A673 (cell line): ENCODE measurements around the gene ZNF324B. TPM values are rescaled to one million over a fixed set of nuclear protein-coding genes. Genes with fewer than 3 reads are reported as not detected.
A peak's percentile ranks its signal among the peaks of the same experiment; 100 is the strongest.
"Not testable (repeated sequence)": the region's sequence is repeated elsewhere in the genome, so short reads cannot be mapped to it uniquely, and the experiment has no call there.

Experiments used
- Bru-seq: library from RNA; stranded (reverse); fragments of 400-500 nt; gene quantifications from one replicate; lab custom pipeline; 2021; lab: Mats Ljungman, UMichigan
- BruChase-seq, 2 experiments: library from RNA; stranded (reverse); fragments of 400-500 nt; gene quantifications; one replicate each; lab custom pipeline; 2021; lab: Mats Ljungman, UMichigan
- BruUV-seq: library from RNA; stranded (reverse); fragments of 400-500 nt; replicated peaks from 2 replicates; lab custom pipeline; 2021; lab: Mats Ljungman, UMichigan
- CTCF ChIA-PET: fragments of 300-600 bp; sonication (Branson Sonifier 250); formaldehyde crosslinking; loops from one replicate; lab custom pipeline; 2022; ENCODE audit warnings: antibody characterized with exemption; lab: Charles Lee
- POLR2A ChIA-PET: fragments of 300-600 bp; sonication (Branson Sonifier 250); formaldehyde crosslinking; loops from one replicate; lab custom pipeline; 2022; ENCODE audit warnings: antibody characterized with exemption; ENCODE audit not compliant: low non-redundant PET; lab: Charles Lee
- DNase-seq: peaks from one replicate; pipeline ENCODE4 v3.0.0-alpha.2; 2015; ENCODE audit warnings: low spot score
- H3K27ac ChIP-seq: fragments of 200-600 bp; sonication (generic); 2 replicates; pipeline ENCODE4 v1.5.1; 2016; ENCODE audit warnings: mixed run types, low read depth, mild to moderate bottlenecking, mixed read lengths, antibody characterized with exemption, low read length; ENCODE audit not compliant: poor library complexity, severe bottlenecking
- H3K27me3 ChIP-seq: fragments of 200-600 bp; sonication (generic); replicated peaks from 2 replicates; pipeline ENCODE4 v1.6.1; 2017; ENCODE audit warnings: mixed run types, low read depth, mild to moderate bottlenecking, mixed read lengths, antibody characterized with exemption, low read length; ENCODE audit not compliant: insufficient read depth, poor library complexity
- H3K36me3 ChIP-seq: fragments of 200-600 bp; sonication (generic); 2 replicates; pipeline ENCODE4 v1.6.1; 2016; ENCODE audit warnings: mixed run types, mild to moderate bottlenecking, mixed read lengths, antibody characterized with exemption, low read length; ENCODE audit not compliant: insufficient read depth, poor library complexity, severe bottlenecking
- H3K4me1 ChIP-seq: fragments of 200-600 bp; sonication (generic); 2 replicates; pipeline ENCODE4 v1.6.1; 2017; ENCODE audit warnings: mixed run types, mild to moderate bottlenecking, mixed read lengths, antibody characterized with exemption, low read length; ENCODE audit not compliant: insufficient read depth, poor library complexity, severe bottlenecking
- H3K4me3 ChIP-seq: fragments of 200-600 bp; sonication (generic); 2 replicates; pipeline ENCODE4 v1.5.1; 2016; ENCODE audit warnings: low read depth, mixed run types, mild to moderate bottlenecking, mixed read lengths, low read length; ENCODE audit not compliant: poor library complexity, severe bottlenecking
- H3K9me3 ChIP-seq: fragments of 200-600 bp; sonication (generic); 2 replicates; pipeline ENCODE4 v1.6.1; 2016; ENCODE audit warnings: mixed run types, low read depth, mild to moderate bottlenecking, mixed read lengths, antibody characterized with exemption, low read length; ENCODE audit not compliant: poor library complexity, severe bottlenecking
- EZH2 ChIP-seq: fragments of 200-600 bp; sonication (generic); IDR thresholded peaks from 2 replicates; pipeline ENCODE4 v1.6.1; 2017; ENCODE audit warnings: borderline replicate concordance, low read depth, mild to moderate bottlenecking, mixed read lengths, antibody characterized with exemption, low read length; ENCODE audit not compliant: poor library complexity, severe bottlenecking
- intact Hi-C: fragments of 100-400 bp; cut with micrococcal nuclease; formaldehyde crosslinking; loops from one replicate; pipeline ENCODE4 v1.10.0; 2022; ENCODE audit not compliant: unreplicated experiment
- long read RNA-seq: library from polyadenylated mRNA; stranded (forward); transcript quantifications from one replicate; pipeline ENCODE4 v2.0.0, GENCODE V29; 2022
- total RNA-seq: library from RNA; stranded (reverse); gene quantifications from 2 replicates; pipeline ENCODE4 v1.2.3, GENCODE V29; 2021
- TF ChIP-seq, protein P1 (sequence below): fragments of 300-800, 200-600 bp; sonication (generic); conservative IDR thresholded peaks from 2 replicates; pipeline ENCODE4 v1.5.1; 2017; ENCODE audit warnings: low read depth, mild to moderate bottlenecking, antibody characterized with exemption, low read length, moderate library complexity, mixed read lengths

ZNF324B gene
- 6.8 and 7.9 TPM in 2 replicates for total RNA-seq
- percentile 42 among the genes with signal in this experiment for Bru-seq, nascent RNA
- BruChase-seq, experiment 1, labeled RNA remaining after a 2-hour chase, result percentile 50 among the genes with signal in this experiment
- percentile 56 among the genes with signal in this experiment for BruChase-seq, experiment 2, labeled RNA remaining after a 6-hour chase
- long read RNA-seq, result 0 reads

GRCh38 chr19:58451358-58452101 is at the start of gene ZNF324B:
Gene ZNF324B, plus strand, starts transcription at chr19:58451622. Its CDS starts 2,080 bp downstream, at chr19:58453702.
- intact Hi-C loops, result loop anchor here (1.0 kb wide), 1 partner anchor 11 kb away; the partner anchor contains the start of gene ZNF132
- DNase-seq, result peak; percentile 99
- BruUV-seq, result no TSS peak
- Histone ChIP-seq H3K4me1 (no peaks in the 10 kb centered on the region), H3K9me3 (no peaks in the 10 kb centered on the region), H3K27ac (peak within 1 kb of the TSS; percentile 39), H3K36me3 (no peaks in the 10 kb centered on the region), H3K4me3 (peak within 1 kb of the TSS; percentile 81), H3K27me3 (no peaks in the 10 kb centered on the region)
- ChIA-PET CTCF (no interaction called here), POLR2A (no interaction called here)
- TF ChIP-seq, protein P1, sequence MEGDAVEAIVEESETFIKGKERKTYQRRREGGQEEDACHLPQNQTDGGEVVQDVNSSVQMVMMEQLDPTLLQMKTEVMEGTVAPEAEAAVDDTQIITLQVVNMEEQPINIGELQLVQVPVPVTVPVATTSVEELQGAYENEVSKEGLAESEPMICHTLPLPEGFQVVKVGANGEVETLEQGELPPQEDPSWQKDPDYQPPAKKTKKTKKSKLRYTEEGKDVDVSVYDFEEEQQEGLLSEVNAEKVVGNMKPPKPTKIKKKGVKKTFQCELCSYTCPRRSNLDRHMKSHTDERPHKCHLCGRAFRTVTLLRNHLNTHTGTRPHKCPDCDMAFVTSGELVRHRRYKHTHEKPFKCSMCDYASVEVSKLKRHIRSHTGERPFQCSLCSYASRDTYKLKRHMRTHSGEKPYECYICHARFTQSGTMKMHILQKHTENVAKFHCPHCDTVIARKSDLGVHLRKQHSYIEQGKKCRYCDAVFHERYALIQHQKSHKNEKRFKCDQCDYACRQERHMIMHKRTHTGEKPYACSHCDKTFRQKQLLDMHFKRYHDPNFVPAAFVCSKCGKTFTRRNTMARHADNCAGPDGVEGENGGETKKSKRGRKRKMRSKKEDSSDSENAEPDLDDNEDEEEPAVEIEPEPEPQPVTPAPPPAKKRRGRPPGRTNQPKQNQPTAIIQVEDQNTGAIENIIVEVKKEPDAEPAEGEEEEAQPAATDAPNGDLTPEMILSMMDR, result no peak
- TF ChIP-seq EZH2, result no peak

GRCh38 chr19:58401840-58402421 is 49.5 kb upstream of the ZNF324B start:
- H3K27me3 ChIP-seq, result no peaks in the 10 kb centered on the region
- TF ChIP-seq EZH2, result no peak
- TF ChIP-seq, protein P1, result no peak
- H3K27ac ChIP-seq, result peak overlapping the region; percentile 88
- no peaks in the 10 kb centered on the region for H3K9me3 ChIP-seq
- peak overlapping the region; percentile 72 for H3K4me3 ChIP-seq
- H3K36me3 ChIP-seq, result no peaks in the 10 kb centered on the region
- intact Hi-C loops, result loop anchor here (1.0 kb wide), 1 partner anchor 157 kb away; no protein-coding TSS in a partner anchor
- CTCF ChIA-PET, result no interaction called here
- H3K4me1 ChIP-seq, result peaks cover 14% of the 10 kb centered on the region
- no peak for DNase-seq
- POLR2A ChIA-PET, result no interaction called here
- BruUV-seq, result no TSS peak

DNA sequence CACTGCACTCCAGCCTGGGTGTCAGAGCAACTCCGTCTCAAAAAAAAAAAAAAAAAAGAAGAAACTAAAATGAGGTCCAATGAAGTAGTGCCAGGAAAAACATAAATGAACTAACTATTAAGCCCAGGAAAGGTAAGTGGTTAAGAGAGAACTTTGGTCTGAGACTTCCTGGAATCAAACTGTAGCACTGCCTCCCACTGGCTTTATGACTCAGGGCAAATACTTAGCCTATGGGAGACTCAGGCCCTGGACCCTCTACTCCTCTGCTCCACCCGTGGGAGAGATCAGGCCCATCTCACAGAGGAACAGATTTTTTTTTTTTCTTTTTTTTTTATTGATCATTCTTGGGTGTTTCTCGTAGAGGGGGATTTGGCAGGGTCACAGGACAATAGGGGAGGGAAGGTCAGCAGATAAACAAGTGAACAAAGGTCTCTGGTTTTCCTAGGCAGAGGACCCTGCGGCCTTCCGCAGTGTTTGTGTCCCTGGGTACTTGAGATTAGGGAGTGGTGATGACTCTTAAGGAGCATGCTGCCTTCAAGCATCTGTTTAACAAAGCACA is 47.4 kb upstream of the ZNF324B start:
- H3K9me3 ChIP-seq, BruUV-seq, H3K27me3 ChIP-seq, intact Hi-C loops, H3K4me3 ChIP-seq, CTCF ChIA-PET, DNase-seq, H3K27ac ChIP-seq, H3K36me3 ChIP-seq: not testable (repeated sequence)
- peaks cover 17% of the 10 kb centered on the region for H3K4me1 ChIP-seq
- POLR2A ChIA-PET, result interaction anchor here (0.7 kb wide), 1 partner anchor 41 kb away, joined by 15 read pairs; no protein-coding TSS in a partner anchor
